Measurements from ENCODE around the gene IRF8. TPM values are rescaled to one million over a fixed set of nuclear protein-coding genes. Genes with fewer than 3 reads are reported as not detected.

The IRF8 gene
- polyA plus RNA-seq, 1 experiment, result not detected

- ChIA-PET CTCF (no interaction called here), POLR2A (no interaction called here)
- DNase-seq (ENCODE audit: low read depth, low spot score), result no peak
- Histone ChIP-seq H3K27ac (ENCODE audit: low read depth, low read length) (no peak overlapping the region), H3K9me3 (ENCODE audit: control insufficient read depth, insufficient read depth, low read length) (no peaks in the 10 kb centered on the region; the same call in 1 of the 2 replicates), H3K27me3 (ENCODE audit: control insufficient read depth, insufficient read depth, low read length) (peaks cover 26% of the 10 kb centered on the region), H3K4me3 (ENCODE audit: low read depth, low read length) (no peak overlapping the region)
- no peak for TF ChIP-seq CTCF (IDR thresholded peaks at IDR 0.05; ENCODE audit: low read depth, low read length)
Observed at GRCh38 chr16:85943711-85944110, 44.7 kb downstream of the IRF8 start.

- ChIA-PET POLR2A (interaction anchor here (0.9 kb wide), 1 partner anchor 25 kb away, joined by 3 read pairs; no protein-coding TSS in a partner anchor), CTCF (no interaction called here)
- no peak for DNase-seq (ENCODE audit: low read depth, low spot score)
Observed at GRCh38 chr16:85944572-85945423, 45.8 kb downstream of the IRF8 start.

GRCh38 chr16:85945424-85945751, 46.4 kb downstream of the IRF8 start:
- Histone ChIP-seq H3K9me3 (ENCODE audit: control insufficient read depth, insufficient read depth, low read length) (no peaks in the 10 kb centered on the region; the same call in 1 of the 2 replicates), H3K27me3 (ENCODE audit: control insufficient read depth, insufficient read depth, low read length) (peaks cover 34% of the 10 kb centered on the region), H3K27ac (ENCODE audit: low read depth, low read length) (no peak overlapping the region), H3K4me3 (ENCODE audit: low read depth, low read length) (no peak overlapping the region)
- ChIA-PET CTCF (no interaction called here), POLR2A (no interaction called here)
- TF ChIP-seq CTCF (IDR thresholded peaks at IDR 0.05; ENCODE audit: low read depth, low read length), result no peak
- DNase-seq (ENCODE audit: low read depth, low spot score), result no peak

More at GRCh38 chr16:85944572-85945423, 45.8 kb downstream of the IRF8 start:
- H3K27me3 ChIP-seq (ENCODE audit: control insufficient read depth, insufficient read depth, low read length), result peaks cover 29% of the 10 kb centered on the region
- H3K9me3 ChIP-seq (ENCODE audit: control insufficient read depth, insufficient read depth, low read length), result no peaks in the 10 kb centered on the region; the same call in 1 of the 2 replicates
- no peak for TF ChIP-seq CTCF (IDR thresholded peaks at IDR 0.05; ENCODE audit: low read depth, low read length)
- H3K27ac ChIP-seq (ENCODE audit: low read depth, low read length), result no peak overlapping the region
- H3K4me3 ChIP-seq (ENCODE audit: low read depth, low read length), result no peak overlapping the region

GRCh38 chr16:85946541-85947124, 47.7 kb downstream of the IRF8 start:
- Histone ChIP-seq H3K9me3 (ENCODE audit: control insufficient read depth, insufficient read depth, low read length) (no peaks in the 10 kb centered on the region; the same call in 1 of the 2 replicates), H3K27me3 (ENCODE audit: control insufficient read depth, insufficient read depth, low read length) (peaks cover 43% of the 10 kb centered on the region), H3K4me3 (ENCODE audit: low read depth, low read length) (no peak overlapping the region), H3K27ac (ENCODE audit: low read depth, low read length) (no peak overlapping the region)
- ChIA-PET CTCF (no interaction called here), POLR2A (no interaction called here)
- no peak for TF ChIP-seq CTCF (IDR thresholded peaks at IDR 0.05; ENCODE audit: low read depth, low read length)
- DNase-seq (ENCODE audit: low read depth, low spot score), result no peak
